ENCODE measurements around the gene CACNB2.

GRCh38 chr10:18097524-18097923 is 42.7 kb upstream of the CACNB2 start:
- TF ChIP-seq CTCF (IDR thresholded peaks at IDR 0.05) (no peak), POLR2A (IDR thresholded peaks at IDR 0.05) (no peak)
